ENCODE data around the gene PCGF3.
"Not testable (repeated sequence)": the region's sequence is repeated elsewhere in the genome, so short reads cannot be mapped to it uniquely, and the experiment has no call there.

PCGF3 gene

GRCh38 chr4:764405-765169, 59.0 kb downstream of the PCGF3 start:
- no peak for DNase-seq (ENCODE audit: low read depth in 2 of 2)

- DNase-seq (ENCODE audit: low read depth in 2 of 2), result no peak
Observed at GRCh38 chr4:766152-766515, 60.5 kb downstream of the PCGF3 start.

GRCh38 chr4:766559-767283, 61.1 kb downstream of the PCGF3 start:
- DNase-seq (ENCODE audit: low read depth in 2 of 2), result no peak

GRCh38 chr4:768076-768475, 62.4 kb downstream of the PCGF3 start:
- no peak for DNase-seq (ENCODE audit: low read depth in 2 of 2)

DNA sequence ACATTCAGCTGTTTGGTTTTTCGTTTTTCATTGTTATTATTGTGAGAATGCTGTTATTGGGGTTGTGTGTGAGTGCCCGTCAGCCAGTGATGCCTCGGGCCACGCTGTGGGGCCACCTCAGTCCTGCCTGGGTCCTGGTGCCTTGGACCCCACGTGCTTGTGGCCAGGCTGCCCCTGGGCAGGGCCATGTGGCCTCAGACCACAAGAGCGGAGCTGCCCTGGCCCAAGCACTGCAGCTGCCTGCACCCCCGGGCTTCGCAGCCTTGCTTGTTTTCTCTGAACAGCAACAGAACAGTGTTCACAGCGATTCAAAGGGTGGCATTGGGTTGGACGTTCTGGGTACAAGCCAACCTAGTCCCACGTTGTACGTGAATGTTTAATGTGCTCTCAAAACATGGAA, 63.4 kb downstream of the PCGF3 start:
- no peak for DNase-seq (ENCODE audit: low read depth in 2 of 2)

GRCh38 chr4:769511-769910, 63.9 kb downstream of the PCGF3 start:
- no peak for DNase-seq (ENCODE audit: low read depth in 2 of 2)

DNA sequence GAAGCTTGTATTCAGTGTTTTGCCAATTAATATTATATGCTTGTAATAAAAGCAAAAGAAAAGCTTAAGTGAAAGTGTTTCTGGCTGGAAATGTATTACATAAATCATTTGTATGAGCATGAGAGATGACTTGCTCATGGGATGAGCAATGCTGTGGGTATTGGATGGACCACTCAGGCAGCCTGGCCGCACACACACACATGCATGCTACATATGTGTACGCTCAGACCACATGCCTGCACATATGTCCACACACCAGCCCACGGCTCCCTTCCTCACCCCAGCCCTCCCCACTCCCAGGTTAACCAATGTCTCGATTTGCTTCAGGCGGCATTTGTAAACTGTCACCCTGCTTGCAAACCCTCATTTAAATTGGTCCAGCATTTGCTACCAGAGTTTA, 64.4 kb downstream of the PCGF3 start:
- no peak for DNase-seq (ENCODE audit: low read depth in 2 of 2)

GRCh38 chr4:771464-771863, 65.8 kb downstream of the PCGF3 start:
- DNase-seq (ENCODE audit: low read depth in 2 of 2), result no peak

DNA sequence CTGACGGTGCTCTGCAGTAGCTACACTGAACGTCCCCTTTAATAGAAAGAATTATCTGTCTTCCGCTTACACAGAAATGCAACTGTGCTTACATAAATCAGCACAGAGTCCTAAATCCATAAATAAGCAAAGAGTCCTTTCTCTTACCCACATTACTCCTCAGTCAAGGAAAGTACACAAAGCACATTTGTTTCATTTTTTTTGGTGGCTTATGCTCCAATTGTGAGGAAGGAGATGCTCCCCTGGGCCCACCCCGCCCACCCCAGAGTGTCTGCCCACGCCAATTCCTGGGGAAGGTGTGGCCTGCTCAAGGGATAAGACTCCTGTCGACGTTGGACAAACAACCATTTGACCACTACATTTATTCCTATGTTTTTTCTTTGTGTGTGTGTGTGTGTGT, 66.5 kb downstream of the PCGF3 start:
- no peak for DNase-seq (ENCODE audit: low read depth in 2 of 2)

GRCh38 chr4:772776-773175, 67.1 kb downstream of the PCGF3 start:
- DNase-seq (ENCODE audit: low read depth in 2 of 2), result no peak

- DNase-seq (ENCODE audit: low read depth in 2 of 2), result no peak
Observed at GRCh38 chr4:773214-773613, 67.6 kb downstream of the PCGF3 start.

- not testable (repeated sequence) for DNase-seq (ENCODE audit: low read depth in 2 of 2)
Observed at GRCh38 chr4:774419-775092, 68.9 kb downstream of the PCGF3 start.

DNA sequence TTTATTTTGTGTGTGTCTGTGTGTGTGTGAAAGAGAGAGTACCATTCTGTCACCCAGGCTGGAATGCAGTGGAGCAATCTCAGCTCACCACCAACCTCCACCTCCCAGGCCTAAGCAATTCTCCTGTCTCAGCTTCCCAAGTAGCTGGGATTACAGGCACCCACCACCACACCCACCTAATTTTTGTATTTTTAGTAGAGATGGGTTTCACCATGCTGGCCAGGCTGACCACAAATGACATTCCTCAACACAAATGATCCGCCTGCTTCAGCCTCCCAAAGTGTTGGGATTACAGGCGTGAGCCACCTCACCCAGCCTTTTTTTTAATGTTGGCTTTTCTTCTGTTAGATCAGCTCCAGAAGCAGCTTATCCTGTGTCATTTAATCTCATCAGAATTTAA, 69.9 kb downstream of the PCGF3 start:
- DNase-seq (ENCODE audit: low read depth in 2 of 2), result not testable (repeated sequence)

- DNase-seq (ENCODE audit: low read depth in 2 of 2), result no peak
Observed at GRCh38 chr4:776743-777441, 71.3 kb downstream of the PCGF3 start.

- DNase-seq (ENCODE audit: low read depth in 2 of 2), result no peak
Observed at GRCh38 chr4:777520-778262, 72.1 kb downstream of the PCGF3 start.

GRCh38 chr4:779555-779954, 73.9 kb downstream of the PCGF3 start:
- no peak for DNase-seq (ENCODE audit: low read depth in 2 of 2)

GRCh38 chr4:780255-780654, 74.6 kb downstream of the PCGF3 start:
- not testable (repeated sequence) for DNase-seq (ENCODE audit: low read depth in 2 of 2)

DNA sequence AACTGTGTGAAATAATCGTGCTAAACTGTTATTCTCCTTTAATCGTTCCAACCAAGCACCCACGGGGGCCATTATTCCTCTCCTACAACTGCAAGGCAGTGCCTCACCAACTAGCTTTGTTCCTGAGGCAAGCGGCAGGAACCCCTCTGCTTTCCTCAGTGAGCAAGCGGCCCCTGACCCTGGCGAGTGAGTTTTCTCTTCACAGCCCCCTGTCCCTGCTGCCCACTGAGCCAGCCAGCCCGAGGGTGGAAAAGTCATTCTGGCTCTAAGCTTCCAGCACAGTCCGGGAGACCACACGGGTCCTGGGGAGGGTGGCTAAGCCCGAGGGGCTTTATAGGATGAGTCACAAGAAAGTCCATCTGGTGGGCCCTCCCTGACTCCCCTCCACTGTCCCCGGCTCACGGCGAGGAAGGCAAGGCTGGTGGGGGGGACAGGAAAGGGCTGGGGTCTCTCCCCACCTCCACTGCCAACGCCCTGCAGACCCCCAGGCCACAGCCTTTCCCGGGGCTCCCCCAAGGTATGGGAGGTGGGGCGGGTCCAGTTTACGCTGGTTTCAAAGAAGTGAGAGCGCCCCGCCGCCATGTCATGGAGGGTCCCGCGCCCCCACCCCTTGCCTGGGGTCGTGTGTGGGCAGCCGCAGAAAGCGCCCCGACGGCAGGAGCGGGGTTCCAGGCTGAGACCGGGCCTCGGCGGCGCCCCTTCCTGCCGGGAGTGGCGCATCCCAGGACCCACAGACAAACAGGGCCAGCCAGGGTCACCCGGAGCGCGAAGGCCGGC, 75.3 kb downstream of the PCGF3 start:
- DNase-seq (ENCODE audit: low read depth in 2 of 2), result no peak

GRCh38 chr4:781493-782216, 76.0 kb downstream of the PCGF3 start:
- peak; percentile 98 to 99 for DNase-seq (ENCODE audit: low read depth in 2 of 2)

Measured in fibroblast of skin of left biceps (primary cell).